A673 (cell line): ENCODE results near the gene SERHL2. TPM values are rescaled to one million over a fixed set of nuclear protein-coding genes. Genes with fewer than 3 reads are reported as not detected.

Experiments used
- BruUV-seq: library from RNA; stranded (reverse); fragments of 400-500 nt; replicated peaks from 2 replicates; lab custom pipeline; 2021; lab: Mats Ljungman, UMichigan
- CTCF ChIA-PET: fragments of 300-600 bp; sonication (Branson Sonifier 250); formaldehyde crosslinking; loops from one replicate; lab custom pipeline; 2022; ENCODE audit warnings: antibody characterized with exemption; lab: Charles Lee
- POLR2A ChIA-PET: fragments of 300-600 bp; sonication (Branson Sonifier 250); formaldehyde crosslinking; loops from one replicate; lab custom pipeline; 2022; ENCODE audit warnings: antibody characterized with exemption; ENCODE audit not compliant: low non-redundant PET; lab: Charles Lee
- DNase-seq: peaks from one replicate; pipeline ENCODE4 v3.0.0-alpha.2; 2015; ENCODE audit warnings: low spot score
- H3K27ac ChIP-seq: fragments of 200-600 bp; sonication (generic); 2 replicates; pipeline ENCODE4 v1.5.1; 2016; ENCODE audit warnings: mixed run types, low read depth, mild to moderate bottlenecking, mixed read lengths, antibody characterized with exemption, low read length; ENCODE audit not compliant: poor library complexity, severe bottlenecking
- H3K27me3 ChIP-seq: fragments of 200-600 bp; sonication (generic); replicated peaks from 2 replicates; pipeline ENCODE4 v1.6.1; 2017; ENCODE audit warnings: mixed run types, low read depth, mild to moderate bottlenecking, mixed read lengths, antibody characterized with exemption, low read length; ENCODE audit not compliant: insufficient read depth, poor library complexity
- H3K36me3 ChIP-seq: fragments of 200-600 bp; sonication (generic); 2 replicates; pipeline ENCODE4 v1.6.1; 2016; ENCODE audit warnings: mixed run types, mild to moderate bottlenecking, mixed read lengths, antibody characterized with exemption, low read length; ENCODE audit not compliant: insufficient read depth, poor library complexity, severe bottlenecking
- H3K4me1 ChIP-seq: fragments of 200-600 bp; sonication (generic); 2 replicates; pipeline ENCODE4 v1.6.1; 2017; ENCODE audit warnings: mixed run types, mild to moderate bottlenecking, mixed read lengths, antibody characterized with exemption, low read length; ENCODE audit not compliant: insufficient read depth, poor library complexity, severe bottlenecking
- H3K4me3 ChIP-seq: fragments of 200-600 bp; sonication (generic); 2 replicates; pipeline ENCODE4 v1.5.1; 2016; ENCODE audit warnings: low read depth, mixed run types, mild to moderate bottlenecking, mixed read lengths, low read length; ENCODE audit not compliant: poor library complexity, severe bottlenecking
- H3K9me3 ChIP-seq: fragments of 200-600 bp; sonication (generic); 2 replicates; pipeline ENCODE4 v1.6.1; 2016; ENCODE audit warnings: mixed run types, low read depth, mild to moderate bottlenecking, mixed read lengths, antibody characterized with exemption, low read length; ENCODE audit not compliant: poor library complexity, severe bottlenecking
- EZH2 ChIP-seq: fragments of 200-600 bp; sonication (generic); IDR thresholded peaks from 2 replicates; pipeline ENCODE4 v1.6.1; 2017; ENCODE audit warnings: borderline replicate concordance, low read depth, mild to moderate bottlenecking, mixed read lengths, antibody characterized with exemption, low read length; ENCODE audit not compliant: poor library complexity, severe bottlenecking
- intact Hi-C: fragments of 100-400 bp; cut with micrococcal nuclease; formaldehyde crosslinking; loops from one replicate; pipeline ENCODE4 v1.10.0; 2022; ENCODE audit not compliant: unreplicated experiment
- total RNA-seq: library from RNA; stranded (reverse); gene quantifications from 2 replicates; pipeline ENCODE4 v1.2.3, GENCODE V29; 2021
- TF ChIP-seq, protein P1 (sequence below): fragments of 300-800, 200-600 bp; sonication (generic); conservative IDR thresholded peaks from 2 replicates; pipeline ENCODE4 v1.5.1; 2017; ENCODE audit warnings: low read depth, mild to moderate bottlenecking, antibody characterized with exemption, low read length, moderate library complexity, mixed read lengths

The SERHL2 gene
- total RNA-seq, 1 experiment from 2014 or later, result 0.49 TPM

DNA sequence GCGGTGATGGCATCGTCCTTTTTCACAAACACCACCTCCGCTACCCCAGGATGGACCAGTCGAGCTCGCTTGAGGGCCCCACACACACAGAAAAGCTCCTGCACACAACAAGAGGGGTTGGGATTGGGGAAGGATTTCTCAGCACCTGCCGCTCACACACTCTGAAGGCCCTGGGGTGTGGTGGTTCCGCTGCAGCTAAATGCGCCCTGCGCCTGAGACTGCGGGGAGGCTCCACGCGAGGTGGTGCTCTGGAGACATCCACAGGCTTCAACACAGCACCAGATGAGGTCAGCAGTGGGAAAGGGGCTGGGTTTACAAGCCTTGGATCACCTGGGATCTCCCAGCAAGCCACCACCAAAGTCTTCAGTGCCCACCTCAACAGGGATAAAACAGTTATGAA, 38.2 kb downstream of the SERHL2 start:
- ChIA-PET POLR2A (no interaction called here), CTCF (no interaction called here)
- no TSS peak for BruUV-seq

DNA sequence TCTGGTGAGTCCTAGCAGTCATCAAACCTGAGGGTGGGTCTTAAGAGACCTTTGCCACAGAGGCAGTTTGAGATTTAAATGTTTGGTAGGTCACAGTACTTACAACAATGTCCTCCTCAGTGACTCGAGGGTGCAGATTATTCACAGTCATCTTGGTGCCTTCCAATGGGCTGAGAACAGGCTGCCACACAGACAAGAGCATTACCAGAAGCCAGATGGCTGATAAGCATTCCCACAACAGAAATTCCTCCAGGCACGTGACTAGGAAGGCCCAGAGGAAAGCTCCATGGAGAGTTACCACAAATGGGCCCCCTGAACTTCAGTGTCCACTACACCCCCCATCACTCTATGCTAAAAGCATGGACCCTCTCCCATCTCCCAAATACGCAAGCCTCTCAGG, 41.7 kb downstream of the SERHL2 start:
- intact Hi-C loops, result no loop called here
- TF ChIP-seq, protein P1, sequence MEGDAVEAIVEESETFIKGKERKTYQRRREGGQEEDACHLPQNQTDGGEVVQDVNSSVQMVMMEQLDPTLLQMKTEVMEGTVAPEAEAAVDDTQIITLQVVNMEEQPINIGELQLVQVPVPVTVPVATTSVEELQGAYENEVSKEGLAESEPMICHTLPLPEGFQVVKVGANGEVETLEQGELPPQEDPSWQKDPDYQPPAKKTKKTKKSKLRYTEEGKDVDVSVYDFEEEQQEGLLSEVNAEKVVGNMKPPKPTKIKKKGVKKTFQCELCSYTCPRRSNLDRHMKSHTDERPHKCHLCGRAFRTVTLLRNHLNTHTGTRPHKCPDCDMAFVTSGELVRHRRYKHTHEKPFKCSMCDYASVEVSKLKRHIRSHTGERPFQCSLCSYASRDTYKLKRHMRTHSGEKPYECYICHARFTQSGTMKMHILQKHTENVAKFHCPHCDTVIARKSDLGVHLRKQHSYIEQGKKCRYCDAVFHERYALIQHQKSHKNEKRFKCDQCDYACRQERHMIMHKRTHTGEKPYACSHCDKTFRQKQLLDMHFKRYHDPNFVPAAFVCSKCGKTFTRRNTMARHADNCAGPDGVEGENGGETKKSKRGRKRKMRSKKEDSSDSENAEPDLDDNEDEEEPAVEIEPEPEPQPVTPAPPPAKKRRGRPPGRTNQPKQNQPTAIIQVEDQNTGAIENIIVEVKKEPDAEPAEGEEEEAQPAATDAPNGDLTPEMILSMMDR, result no peak
- no peak overlapping the region for H3K27ac ChIP-seq
- ChIA-PET CTCF (interaction anchor here (0.5 kb wide), 1 partner anchor 379 kb away, joined by 3 read pairs; no protein-coding TSS in a partner anchor), POLR2A (no interaction called here)
- peaks cover 88% of the 10 kb centered on the region for H3K36me3 ChIP-seq
- no peaks in the 10 kb centered on the region for H3K27me3 ChIP-seq
- no peak for DNase-seq
- H3K4me1 ChIP-seq, result no peaks in the 10 kb centered on the region
- H3K9me3 ChIP-seq, result no peaks in the 10 kb centered on the region
- H3K4me3 ChIP-seq, result no peak overlapping the region
- BruUV-seq, result no TSS peak

More for the DNA sequence above, 38.2 kb downstream of the SERHL2 start:
- Histone ChIP-seq H3K4me3 (no peak overlapping the region), H3K36me3 (peaks cover 93% of the 10 kb centered on the region), H3K27ac (no peak overlapping the region), H3K4me1 (no peaks in the 10 kb centered on the region), H3K9me3 (no peaks in the 10 kb centered on the region), H3K27me3 (no peaks in the 10 kb centered on the region)
- intact Hi-C loops, result no loop called here
- TF ChIP-seq, protein P1, result no peak
- TF ChIP-seq EZH2, result no peak
- DNase-seq, result no peak

DNA sequence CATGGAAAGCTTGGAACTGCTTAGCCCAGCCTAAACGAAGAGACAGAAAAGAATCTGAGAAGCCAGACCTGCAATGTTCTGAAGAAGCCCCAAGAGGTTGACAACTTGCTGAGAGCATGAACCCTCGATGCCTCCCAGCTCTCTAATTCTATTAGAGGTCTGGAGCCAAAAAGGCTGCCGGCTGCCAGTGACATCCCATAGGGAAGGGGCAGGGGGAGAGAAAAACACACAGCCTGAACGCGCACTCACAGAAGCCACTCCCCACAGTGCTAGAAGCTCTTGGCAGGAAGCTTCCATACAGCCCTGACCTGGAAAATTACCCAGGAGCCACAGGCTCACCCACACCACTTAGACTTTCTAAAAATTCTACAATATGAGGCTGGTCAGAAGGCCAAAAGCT, 42.6 kb downstream of the SERHL2 start:
- no peak for DNase-seq
- no TSS peak for BruUV-seq
- Histone ChIP-seq H3K4me1 (no peaks in the 10 kb centered on the region), H3K36me3 (peaks cover 93% of the 10 kb centered on the region), H3K9me3 (no peaks in the 10 kb centered on the region), H3K4me3 (no peak overlapping the region), H3K27ac (no peak overlapping the region), H3K27me3 (no peaks in the 10 kb centered on the region)
- TF ChIP-seq, protein P1, result no peak
- TF ChIP-seq EZH2, result no peak
- CTCF ChIA-PET, result no interaction called here
- intact Hi-C loops, result no loop called here
- POLR2A ChIA-PET, result interaction anchor here (0.6 kb wide), 1 partner anchor 18 kb away, joined by 7 read pairs; the partner anchor contains the start of gene POLDIP3
